H1 (cell line): ENCODE results near the gene ADAM22. TPM values are rescaled to one million over a fixed set of nuclear protein-coding genes. Genes with fewer than 3 reads are reported as not detected.

Source experiments
- CTCF ChIA-PET: fragments of 300-600 bp; sonication (Branson Sonifier 250); formaldehyde crosslinking; loops from one replicate; lab custom pipeline; 2021; ENCODE audit not compliant: partially characterized antibody; lab: Charles Lee
- POLR2A ChIA-PET: fragments of 300-600 bp; sonication (Branson Sonifier 250); formaldehyde crosslinking; loops from one replicate; lab custom pipeline; 2021; ENCODE audit warnings: inconsistent platforms; ENCODE audit not compliant: partially characterized antibody; lab: Charles Lee
- DNase-seq, 2 experiments: peaks; one replicate each; pipeline versions ENCODE4 v3.0.0 to v3.0.0-alpha.2; 2010 to 2022; ENCODE audit warnings: low spot score in 2 of 2, low read depth in 1 of 2, mixed read lengths in 1 of 2
- FAIRE-seq: peaks from 2 replicates; lab custom pipeline; 2011; peaks lifted over from hg19 to GRCh38; lab: Jason Lieb, UNC
- H2AFZ ChIP-seq: 2 replicates; pipeline ENCODE4 v1.8.1; 2012; ENCODE audit warnings: low read length, inconsistent platforms
- H2AK5ac ChIP-seq: 2 replicates; pipeline ENCODE4 v1.6.1; 2013; ENCODE audit warnings: low read depth, low read length
- H2BK120ac ChIP-seq: replicated peaks from 2 replicates; pipeline ENCODE3; 2013; ENCODE audit warnings: low read depth, low read length, inconsistent platforms
- H2BK12ac ChIP-seq: 2 replicates; pipeline ENCODE4 v1.6.1; 2013; ENCODE audit warnings: low read depth, low read length
- H2BK15ac ChIP-seq: 2 replicates; pipeline ENCODE4 v1.6.1; 2013; ENCODE audit warnings: low read length
- H2BK20ac ChIP-seq: 2 replicates; pipeline ENCODE4 v1.6.1; 2013; ENCODE audit warnings: low read length
- H2BK5ac ChIP-seq: 2 replicates; pipeline ENCODE4 v1.6.1; 2013; ENCODE audit warnings: low read depth, low read length
- H3K14ac ChIP-seq: 2 replicates; pipeline ENCODE4 v1.6.1; 2013; ENCODE audit warnings: inconsistent platforms; ENCODE audit not compliant: insufficient read length
- H3K18ac ChIP-seq: 2 replicates; pipeline ENCODE4 v1.6.1; 2013; ENCODE audit warnings: low read length; ENCODE audit errors: extremely low read depth
- H3K23ac ChIP-seq: 2 replicates; pipeline ENCODE4 v1.6.1; 2013; ENCODE audit warnings: inconsistent platforms; ENCODE audit not compliant: insufficient read length
- H3K23me2 ChIP-seq: 2 replicates; pipeline ENCODE4 v1.6.1; 2013; ENCODE audit warnings: low read depth, low read length
- H3K27ac ChIP-seq: 2 replicates; pipeline ENCODE4 v1.6.1; 2011; ENCODE audit warnings: low read depth, low read length, inconsistent platforms
- H3K27me3 ChIP-seq, 4 experiments: replicated peaks in 1 of 4; 1 replicate in 1 of 4; 2 replicates in 3 of 4; pipeline versions ENCODE4 v1.6.1 to v1.8.1; 2011 to 2013; ENCODE audit warnings: low read length in 3 of 4, mild to moderate bottlenecking in 3 of 4, inconsistent platforms in 2 of 4, mixed read lengths in 2 of 4, moderate library complexity in 1 of 4; ENCODE audit not compliant: control insufficient read depth in 3 of 4, insufficient read depth in 3 of 4; ENCODE audit errors: extremely low read depth in 1 of 4
- H3K36me3 ChIP-seq, 4 experiments: 2 replicates each; pipeline versions ENCODE4 v1.6.1 to v1.8.1; 2011 to 2013; ENCODE audit warnings: mild to moderate bottlenecking in 4 of 4, low read length in 3 of 4, moderate library complexity in 2 of 4, control low read depth in 1 of 4, inconsistent platforms in 1 of 4; ENCODE audit not compliant: insufficient read depth in 4 of 4, control insufficient read depth in 2 of 4
- H3K4ac ChIP-seq: replicated peaks from 2 replicates; pipeline ENCODE3; 2013; ENCODE audit warnings: low read length, low read depth, mixed read lengths, inconsistent platforms; ENCODE audit not compliant: insufficient read length
- H3K4me1 ChIP-seq, 4 experiments: replicated peaks in 1 of 4; 1 replicate in 1 of 4; 2 replicates in 3 of 4; pipeline versions ENCODE4 v1.6.1 to v1.8.1; 2011 to 2013; ENCODE audit warnings: low read length in 3 of 4, inconsistent platforms in 2 of 4, mixed read lengths in 1 of 4; ENCODE audit not compliant: insufficient read depth in 4 of 4, control insufficient read depth in 3 of 4
- H3K4me2 ChIP-seq, 2 experiments: 2 replicates each; pipeline versions ENCODE4 v1.6.1 to v1.8.1; 2011 to 2013; ENCODE audit warnings: low read depth in 2 of 2, low read length in 2 of 2, control low read depth in 1 of 2, inconsistent platforms in 1 of 2, mild to moderate bottlenecking in 1 of 2; ENCODE audit not compliant: insufficient read depth in 1 of 2
- H3K4me3 ChIP-seq, 4 experiments: fragments of 200-600, 300-600 bp in 1 of 4; sonication (generic), shearing (Covaris generic), sonication (Bioruptor Twin) in 1 of 4; 2 replicates each; pipeline versions ENCODE4 v1.5.1 to v1.8.1; 2011 to 2016; ENCODE audit warnings: low read length in 4 of 4, low read depth in 3 of 4, control low read depth in 2 of 4, inconsistent platforms in 2 of 4, mild to moderate bottlenecking in 2 of 4, mixed read lengths in 1 of 4, moderate library complexity in 1 of 4; ENCODE audit not compliant: insufficient read depth in 2 of 4; ENCODE audit errors: extremely low read depth in 1 of 4
- H3K56ac ChIP-seq: replicated peaks from 2 replicates; pipeline ENCODE3; 2013; ENCODE audit warnings: low read depth, mild to moderate bottlenecking, mixed read lengths, low read length, inconsistent platforms; ENCODE audit not compliant: insufficient read length
- H3K79me1 ChIP-seq: 2 replicates; pipeline ENCODE4 v1.6.1; 2013; ENCODE audit warnings: low read depth, low read length, control low read depth
- H3K79me2 ChIP-seq, 2 experiments: 2 replicates each; pipeline versions ENCODE4 v1.6.1 to v1.8.1; 2012 to 2013; ENCODE audit warnings: low read length in 2 of 2, mild to moderate bottlenecking in 2 of 2, inconsistent platforms in 1 of 2; ENCODE audit not compliant: insufficient read depth in 2 of 2, control insufficient read depth in 1 of 2
- H3K9ac ChIP-seq, 4 experiments: replicated peaks in 1 of 4; 1 replicate in 1 of 4; 2 replicates in 3 of 4; pipeline versions ENCODE4 v1.6.1 to v1.8.1; 2011 to 2013; ENCODE audit warnings: low read depth in 3 of 4, low read length in 3 of 4, control low read depth in 2 of 4, mild to moderate bottlenecking in 2 of 4, moderate library complexity in 2 of 4, inconsistent platforms in 1 of 4; ENCODE audit errors: extremely low read depth in 1 of 4
- H3K9me3 ChIP-seq, 2 experiments: 2 replicates each; pipeline versions ENCODE4 v1.6.1 to v1.8.1; 2012 to 2013; ENCODE audit warnings: mild to moderate bottlenecking in 2 of 2, moderate library complexity in 2 of 2, control low read depth in 1 of 2, inconsistent platforms in 1 of 2, low read depth in 1 of 2, low read length in 1 of 2, mixed read lengths in 1 of 2; ENCODE audit not compliant: insufficient read depth in 2 of 2
- H4K20me1 ChIP-seq, 2 experiments: replicated peaks in 1 of 2; 2 replicates each; pipeline versions ENCODE3 to v1.8.1; 2011 to 2013; ENCODE audit warnings: inconsistent platforms in 2 of 2, low read length in 2 of 2, mild to moderate bottlenecking in 1 of 2; ENCODE audit not compliant: insufficient read depth in 2 of 2, control insufficient read depth in 1 of 2
- H4K5ac ChIP-seq: 2 replicates; pipeline ENCODE4 v1.6.1; 2013; ENCODE audit warnings: low read length, low read depth, mixed read lengths, inconsistent platforms; ENCODE audit not compliant: insufficient read length
- H4K8ac ChIP-seq: 2 replicates; pipeline ENCODE4 v1.8.0; 2013; ENCODE audit warnings: mild to moderate bottlenecking, moderate library complexity, low read length, inconsistent platforms; ENCODE audit not compliant: insufficient read depth; ENCODE audit errors: extremely low read depth
- H4K91ac ChIP-seq: replicated peaks from 2 replicates; pipeline ENCODE3; 2013; ENCODE audit warnings: low read length, mixed read lengths, inconsistent platforms; ENCODE audit not compliant: insufficient read length
- CREB1 ChIP-seq: IDR thresholded peaks from 2 replicates; pipeline ENCODE4 v1.6.1; 2012; ENCODE audit warnings: inconsistent platforms
- CTBP2 ChIP-seq: IDR thresholded peaks from 2 replicates; pipeline ENCODE4 v1.7.0; 2011; ENCODE audit warnings: borderline replicate concordance, mild to moderate bottlenecking, moderate library complexity, mixed read lengths, low read length; ENCODE audit not compliant: insufficient read depth, insufficient read length
- CTCF ChIP-seq, 3 experiments: IDR thresholded peaks; 1 replicate in 2 of 3; 2 replicates in 1 of 3; pipeline versions ENCODE4 v1.5.1 to v1.6.1; 2011; ENCODE audit warnings: low read length in 3 of 3, mild to moderate bottlenecking in 3 of 3, inconsistent platforms in 2 of 3, low read depth in 1 of 3, moderate library complexity in 1 of 3; ENCODE audit not compliant: insufficient read depth in 1 of 3; ENCODE audit errors: control extremely low read depth in 1 of 3
- EGR1 ChIP-seq: IDR thresholded peaks from 2 replicates; pipeline ENCODE4 v1.6.1; 2011; ENCODE audit warnings: low read depth, low read length, borderline replicate concordance
- EP300 ChIP-seq, 2 experiments: IDR thresholded peaks; 1 replicate in 1 of 2; 2 replicates in 1 of 2; pipeline ENCODE4 v1.6.1; 2011 to 2012; ENCODE audit warnings: low read depth in 2 of 2, low read length in 2 of 2, mild to moderate bottlenecking in 2 of 2, borderline replicate concordance in 1 of 2, inconsistent platforms in 1 of 2, moderate library complexity in 1 of 2
- FOSL1 ChIP-seq: IDR thresholded peaks from 2 replicates; pipeline ENCODE4 v1.6.1; 2011; ENCODE audit warnings: mild to moderate bottlenecking, low read depth, low read length, moderate library complexity; ENCODE audit not compliant: insufficient read depth
- GTF2F1 ChIP-seq: IDR thresholded peaks from 2 replicates; pipeline ENCODE4 v1.6.1; 2012; ENCODE audit warnings: low read depth, low read length, improper control_type of control experiment, borderline replicate concordance
- HDAC2 ChIP-seq, 2 experiments: fragments of 300-600 bp in 1 of 2; sonication (generic) in 1 of 2; IDR thresholded peaks; 2 replicates each; pipeline ENCODE4 v1.6.1; 2011 to 2012; ENCODE audit warnings: low read depth in 2 of 2, low read length in 2 of 2, mild to moderate bottlenecking in 2 of 2, moderate library complexity in 2 of 2, borderline replicate concordance in 1 of 2, inconsistent platforms in 1 of 2
- RBBP5 ChIP-seq: IDR thresholded peaks from 2 replicates; pipeline ENCODE4 v1.7.1; 2012; ENCODE audit warnings: low read depth, mild to moderate bottlenecking, inconsistent platforms, low read length, moderate library complexity, borderline replicate concordance
- RFX5 ChIP-seq: IDR thresholded peaks from 2 replicates; pipeline ENCODE4 v1.6.1; 2011; ENCODE audit warnings: low read depth, low read length, improper control_type of control experiment, borderline replicate concordance
- SP4 ChIP-seq: IDR thresholded peaks from 2 replicates; pipeline ENCODE4 v1.6.1; 2012; ENCODE audit warnings: low read length, inconsistent platforms
- WGBS, 2 experiments: shearing (Covaris generic) in 1 of 2; methylation state at CpG; one replicate each; pipeline versions ENCODE4 v1.1.6 to v1.1.7; 2013 to 2015; ENCODE audit warnings: low lambda C conversion rate in 2 of 2, mixed read lengths in 2 of 2, inconsistent platforms in 1 of 2, low coverage in 1 of 2, missing lambda C conversion rate in 1 of 2; ENCODE audit not compliant: insufficient replicate concordance in 2 of 2, insufficient coverage in 1 of 2, insufficient read length in 1 of 2; ENCODE audit errors: extremely low coverage in 1 of 2, missing lambda C conversion rate in 1 of 2; 5-methylcytosine and 5-hydroxymethylcytosine counted together
- polyA plus RNA-seq, 7 experiments: library from polyadenylated mRNA; depleted of rRNA in 3 of 7; stranded (reverse) in 5 of 7; unstranded in 2 of 7; fragments of >200 nt in 5 of 7; fragments of 200-250 nt in 2 of 7; gene quantifications; 1 replicate in 5 of 7; 2 replicates in 1 of 7; 4 replicates in 1 of 7; pipeline versions ENCODE4 v1.2.1 to v1.2.3, GENCODE V29; 2011 to 2013; ENCODE audit warnings: missing spikeins in 2 of 7, mixed read lengths in 2 of 7
- total RNA-seq: library from RNA; stranded (reverse); fragmentation: NEBNext Ultra II Directional; extraction: Animal tissue kit (Norgen Biotek cat#: 25700); gene quantifications from 2 replicates; pipeline ENCODE4 v1.2.1, GENCODE V29; 2021

ADAM22 gene
- total and polyA plus RNA-seq, 2 of the 8 experiments (the other 6 are each of a cell fraction or from before 2014, with no cell fraction given): 4.6 to 21.4 TPM

GRCh38 chr7:87961754-87962153, 27.7 kb downstream of the ADAM22 start:
- ChIA-PET POLR2A (interaction anchor here (0.6 kb wide), 1 partner anchor 27 kb away, joined by 3 read pairs; no protein-coding TSS in a partner anchor), CTCF (interaction anchor here (0.6 to 1.0 kb wide), 2 partner anchors 134 to 151 kb away, joined by 3 read pairs; no protein-coding TSS in a partner anchor)
- no peak overlapping the region for H3K9ac ChIP-seq
- no peak overlapping the region for H2BK15ac ChIP-seq
- H2AK5ac ChIP-seq: no peak overlapping the region
- H2BK120ac ChIP-seq: no peak overlapping the region
- no peak overlapping the region for H4K8ac ChIP-seq
- H3K4ac ChIP-seq: no peak overlapping the region
- H3K4me3 ChIP-seq: no peak overlapping the region
- H3K56ac ChIP-seq: no peak overlapping the region
- H3K4me1 ChIP-seq: no peaks in the 10 kb centered on the region
- no peak overlapping the region for H3K27ac ChIP-seq
- H3K14ac ChIP-seq: no peak overlapping the region
- H4K91ac ChIP-seq: no peak overlapping the region
- H3K23me2 ChIP-seq: no peaks in the 10 kb centered on the region
- no peak for DNase-seq
- FAIRE-seq: no peak
- no peak overlapping the region for H2BK20ac ChIP-seq
- no peaks in the 10 kb centered on the region; the same call in 1 of the 2 replicates for H3K79me1 ChIP-seq
- no peak overlapping the region for H2AFZ ChIP-seq
- H3K4me2 ChIP-seq: no peak overlapping the region
- no peaks in the 10 kb centered on the region for H3K36me3 ChIP-seq
- no peaks in the 10 kb centered on the region for H3K79me2 ChIP-seq
- no peaks in the 10 kb centered on the region for H3K27me3 ChIP-seq
- no peak overlapping the region for H2BK12ac ChIP-seq
- H4K20me1 ChIP-seq: no peaks in the 10 kb centered on the region
- H2BK5ac ChIP-seq: no peak overlapping the region
- H3K18ac ChIP-seq: no peak overlapping the region
- no peak overlapping the region for H4K5ac ChIP-seq
- H3K9me3 ChIP-seq: no peaks in the 10 kb centered on the region
- H3K23ac ChIP-seq: no peak overlapping the region
- WGBS, 2 experiments: 92% methylated on average over 1 of the region's 1 CpG; no CpG with 5 or more reads in 1 of the 2 experiments
- TF ChIP-seq EGR1: no peak
- TF ChIP-seq FOSL1: no peak
- no peak for TF ChIP-seq RBBP5
- TF ChIP-seq HDAC2 (IDR thresholded peaks at IDR 0.05; ENCODE audit: borderline replicate concordance in 1 of 2, low read depth in 2 of 2, low read length in 2 of 2): no peak
- TF ChIP-seq CTCF (IDR thresholded peaks at IDR 0.05; ENCODE audit: control extremely low read depth in 1 of 3, insufficient read depth in 1 of 3, low read depth in 1 of 3, low read length in 3 of 3): no peak
- TF ChIP-seq EP300 (IDR thresholded peaks at IDR 0.05; ENCODE audit: borderline replicate concordance in 1 of 2, low read depth in 2 of 2, low read length in 2 of 2): no peak
- TF ChIP-seq SP4: no peak
- no peak for TF ChIP-seq CREB1
- TF ChIP-seq RFX5: no peak
- no peak for TF ChIP-seq CTBP2
- no peak for TF ChIP-seq GTF2F1
